BLaER1 treated with 17β-estradiol and CSF1 and Interleukin-3, amounts not matched to agents 10 nM and 100 nM (cell line): ENCODE data around the gene CLRN2.

Source experiments
- H3K27ac ChIP-seq, 11 experiments: shearing (Covaris generic); formaldehyde crosslinking; 2 replicates each; pipeline ENCODE4 v1.8.1; 2022
- H3K27me3 ChIP-seq, 11 experiments: shearing (Covaris generic); formaldehyde crosslinking; 2 replicates each; pipeline ENCODE4 v1.8.1; 2022
- H3K36me3 ChIP-seq, 11 experiments: shearing (Covaris generic); formaldehyde crosslinking; 2 replicates each; pipeline ENCODE4 v1.8.1; 2022
- H3K4me1 ChIP-seq, 10 experiments: shearing (Covaris generic); formaldehyde crosslinking; 2 replicates each; pipeline ENCODE4 v1.8.1; 2022
- H3K4me2 ChIP-seq, 11 experiments: shearing (Covaris generic); formaldehyde crosslinking; 2 replicates each; pipeline ENCODE4 v1.8.1; 2022
- H3K4me3 ChIP-seq, 10 experiments: shearing (Covaris generic); formaldehyde crosslinking; 2 replicates each; pipeline ENCODE4 v1.8.1; 2022
- H3K9ac ChIP-seq, 11 experiments: shearing (Covaris generic); formaldehyde crosslinking; 2 replicates each; pipeline ENCODE4 v1.8.1; 2022
- H3K9me3 ChIP-seq, 11 experiments: shearing (Covaris generic); formaldehyde crosslinking; replicated peaks in 1 of 11; 2 replicates each; pipeline ENCODE4 v1.8.1; 2022
- H4K20me1 ChIP-seq, 11 experiments: shearing (Covaris generic); formaldehyde crosslinking; 2 replicates each; pipeline ENCODE4 v1.8.1; 2022
- Cebpa-rat ChIP-seq, 11 experiments: shearing (Covaris generic); IDR thresholded peaks; 2 replicates each; pipeline ENCODE4 v1.8.1; 2022

The CLRN2 gene, protein sequence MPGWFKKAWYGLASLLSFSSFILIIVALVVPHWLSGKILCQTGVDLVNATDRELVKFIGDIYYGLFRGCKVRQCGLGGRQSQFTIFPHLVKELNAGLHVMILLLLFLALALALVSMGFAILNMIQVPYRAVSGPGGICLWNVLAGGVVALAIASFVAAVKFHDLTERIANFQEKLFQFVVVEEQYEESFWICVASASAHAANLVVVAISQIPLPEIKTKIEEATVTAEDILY

DNA sequence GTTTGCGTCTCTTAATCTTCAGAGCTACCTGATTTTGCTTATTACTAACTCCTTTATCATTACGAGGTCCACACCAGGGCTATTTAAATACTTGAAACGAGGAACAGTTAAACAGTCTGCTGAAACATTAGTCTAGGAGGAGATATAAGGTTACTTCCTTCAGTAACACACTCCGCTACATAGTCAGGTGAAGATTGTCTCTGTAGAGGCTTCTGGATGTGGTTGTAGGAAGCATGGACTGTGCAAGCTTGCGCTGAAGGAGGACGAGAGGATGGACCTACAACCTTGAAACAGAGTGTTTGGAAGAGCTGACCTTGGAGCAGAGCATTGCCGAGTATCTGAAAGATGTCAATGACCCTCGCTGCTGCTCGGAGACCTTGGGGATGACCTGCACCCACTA, at the start of gene CLRN2:
TSS of gene CLRN2 (plus strand) at position 301 of the 400 bp plus-strand sequence. CDS start 102 bp downstream, outside the sequence.
- Histone ChIP-seq H3K27ac (no peak within 1 kb of the TSS), H3K9me3 (no peaks in the 10 kb centered on the region), H3K9ac (no peak within 1 kb of the TSS), H3K36me3 (peaks cover 0 to 1% (median 0%) of the 10 kb centered on the region in 11 experiments; a peak in 1 of 22 replicates), H3K4me3 (no peak within 1 kb of the TSS), H3K4me1 (peaks cover 17 to 27% (median 23%) of the 10 kb centered on the region in 10 experiments), H3K27me3 (no peaks in the 10 kb centered on the region), H4K20me1 (peaks cover 0 to 10% (median 0%) of the 10 kb centered on the region in 11 experiments; a peak in 3 of 22 replicates), H3K4me2 (no peak within 1 kb of the TSS)
- TF ChIP-seq Cebpa-rat (IDR thresholded peaks at IDR 0.05) = no peak

DNA sequence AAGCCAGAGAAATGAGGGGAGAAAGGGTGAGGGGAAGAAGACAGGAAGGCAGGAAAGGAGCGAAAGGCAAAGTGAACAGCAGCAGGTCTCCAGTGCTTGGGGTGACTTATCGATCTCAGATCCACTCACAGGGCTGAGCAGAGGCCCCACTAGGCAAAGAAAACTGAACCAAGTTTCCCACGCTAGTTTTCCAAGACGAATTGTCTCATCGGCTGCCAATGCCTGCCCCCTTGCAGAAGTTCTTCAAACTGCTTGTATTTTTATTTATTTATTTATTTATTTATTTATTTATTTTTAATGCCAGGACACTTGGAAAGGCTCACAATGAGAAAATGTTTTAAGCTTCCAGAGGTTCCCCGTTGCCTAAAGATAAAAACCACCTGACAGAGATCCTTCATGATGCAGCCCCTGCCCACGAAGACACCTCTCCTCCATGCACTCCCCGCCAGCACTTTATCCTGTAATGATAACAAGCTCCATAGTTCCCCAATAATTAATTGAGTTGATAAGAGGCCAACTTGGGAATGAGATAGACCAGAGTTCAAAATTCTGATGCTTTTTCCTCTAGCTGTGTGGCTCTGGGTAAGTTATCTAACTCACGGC, 46.2 kb upstream of the CLRN2 start:
- Histone ChIP-seq H3K36me3 (no peaks in the 10 kb centered on the region; a peak in 1 of 22 replicates), H3K27ac (no peak overlapping the region), H3K27me3 (no peaks in the 10 kb centered on the region), H3K9me3 (no peaks in the 10 kb centered on the region), H3K4me2 (no peak overlapping the region), H4K20me1 (no peaks in the 10 kb centered on the region), H3K9ac (no peak overlapping the region), H3K4me1 (no peaks in the 10 kb centered on the region), H3K4me3 (no peak overlapping the region)
- TF ChIP-seq Cebpa-rat (IDR thresholded peaks at IDR 0.05) = no peak

DNA sequence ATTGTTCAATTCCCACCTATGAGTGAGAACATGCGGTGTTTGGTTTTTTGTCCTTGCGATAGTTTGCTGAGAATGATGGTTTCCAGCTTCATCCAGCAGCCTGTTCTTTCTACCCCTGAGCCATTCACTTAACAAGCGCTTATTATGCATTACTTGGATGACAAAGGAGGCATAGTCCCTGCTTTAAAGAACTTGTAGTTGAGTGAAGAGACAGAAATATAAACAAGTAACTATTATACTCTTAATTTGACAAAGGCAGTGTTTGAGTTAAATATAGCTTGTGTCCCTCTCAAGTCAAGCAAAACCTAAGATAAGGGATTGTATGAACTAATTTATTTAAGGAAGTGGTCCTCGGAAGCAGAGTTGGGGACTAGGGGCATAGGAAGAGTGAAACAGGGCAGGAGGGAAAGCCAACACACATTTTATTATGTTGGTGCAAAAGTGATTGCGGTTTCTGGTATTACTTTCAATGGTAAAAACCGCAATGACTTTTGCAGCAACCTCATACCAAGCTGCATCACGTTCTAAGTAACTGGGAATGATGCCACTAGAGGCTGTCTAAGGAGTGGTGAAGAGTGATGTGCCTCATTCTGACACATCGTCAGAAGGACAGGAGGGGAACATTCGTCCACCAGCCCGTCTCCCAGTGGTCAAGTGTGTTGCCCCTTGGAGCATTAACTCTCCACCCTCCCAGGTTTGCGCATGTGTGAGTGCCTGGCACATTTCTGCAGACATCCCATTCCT, 44.9 kb upstream of the CLRN2 start:
- Histone ChIP-seq H3K4me1 (no peaks in the 10 kb centered on the region), H3K36me3 (no peaks in the 10 kb centered on the region; a peak in 1 of 22 replicates), H3K27ac (no peak overlapping the region), H3K9ac (no peak overlapping the region), H3K27me3 (no peaks in the 10 kb centered on the region), H3K4me2 (no peak overlapping the region), H3K4me3 (no peak overlapping the region), H3K9me3 (no peaks in the 10 kb centered on the region), H4K20me1 (no peaks in the 10 kb centered on the region)
- no peak for TF ChIP-seq Cebpa-rat (IDR thresholded peaks at IDR 0.05)

DNA sequence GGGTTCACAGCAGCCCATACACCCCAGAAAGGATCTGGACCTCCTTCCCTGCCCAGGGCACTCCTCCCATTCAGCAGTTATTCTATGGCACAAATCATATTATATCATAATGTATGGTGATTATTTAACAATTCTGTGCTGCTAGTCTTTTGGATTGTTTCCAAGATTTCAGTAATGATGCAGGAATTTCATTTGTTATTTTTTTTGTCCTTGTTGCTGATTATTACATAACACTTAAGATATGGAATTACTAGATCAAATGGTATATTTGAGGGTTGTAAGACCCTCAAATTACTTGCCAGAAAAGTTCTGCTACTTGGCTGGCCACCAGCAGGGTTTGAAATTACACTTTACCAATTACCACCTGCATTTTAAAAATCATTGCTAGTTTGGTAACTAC, 39.5 kb upstream of the CLRN2 start:
- peak in 3 of 11 experiments; percentile 47 to 71 (median 55); a peak in 5 of 22 replicates for TF ChIP-seq Cebpa-rat (IDR thresholded peaks at IDR 0.05)

DNA sequence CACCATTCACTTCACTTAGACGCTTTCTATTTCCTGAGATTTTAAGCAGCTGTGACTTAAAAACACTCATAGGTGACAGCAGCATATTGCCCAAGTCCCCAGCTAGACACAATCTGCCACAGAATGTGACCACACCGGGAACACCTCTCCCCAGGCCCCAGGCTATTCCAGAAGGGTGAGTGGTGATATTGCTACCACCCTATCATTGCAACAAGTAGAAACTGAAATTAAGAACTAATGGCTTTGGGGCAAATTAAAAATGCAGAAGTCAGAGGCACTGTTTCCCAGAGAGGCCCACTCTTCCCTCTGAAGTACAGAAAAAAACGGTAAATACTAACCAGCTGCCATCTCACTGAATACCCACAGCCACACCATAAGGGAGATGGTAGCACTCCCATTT, 38.1 kb upstream of the CLRN2 start:
- Histone ChIP-seq H3K4me3 (no peak overlapping the region), H3K4me2 (peak overlapping the region in 5 of 11 experiments; percentile 19 to 67 (median 46); a peak in 10 of 22 replicates), H4K20me1 (no peaks in the 10 kb centered on the region), H3K4me1 (peaks cover 0 to 14% (median 7%) of the 10 kb centered on the region in 10 experiments; a peak in 10 of 20 replicates), H3K27me3 (no peaks in the 10 kb centered on the region), H3K27ac (peak overlapping the region in 5 of 11 experiments; percentile 18 to 39 (median 25); a peak in 4 of 22 replicates), H3K36me3 (peaks cover 0 to 16% (median 7%) of the 10 kb centered on the region in 11 experiments; a peak in 11 of 22 replicates), H3K9ac (no peak overlapping the region; a peak in 1 of 22 replicates), H3K9me3 (peaks cover 0 to 8% (median 3%) of the 10 kb centered on the region in 11 experiments; a peak in 6 of 22 replicates)
- no peak for TF ChIP-seq Cebpa-rat (IDR thresholded peaks at IDR 0.05)

More for the DNA sequence above, 39.5 kb upstream of the CLRN2 start:
- H3K4me3 ChIP-seq = no peak overlapping the region
- H3K9me3 ChIP-seq = no peaks in the 10 kb centered on the region
- no peaks in the 10 kb centered on the region for H4K20me1 ChIP-seq
- no peaks in the 10 kb centered on the region for H3K27me3 ChIP-seq
- no peak overlapping the region for H3K4me2 ChIP-seq
- H3K9ac ChIP-seq = no peak overlapping the region
- H3K27ac ChIP-seq = no peak overlapping the region
- peaks cover 0 to 6% (median 0%) of the 10 kb centered on the region in 11 experiments; a peak in 5 of 22 replicates for H3K36me3 ChIP-seq
- H3K4me1 ChIP-seq = peaks cover 0 to 14% (median 7%) of the 10 kb centered on the region in 10 experiments; a peak in 10 of 20 replicates

DNA sequence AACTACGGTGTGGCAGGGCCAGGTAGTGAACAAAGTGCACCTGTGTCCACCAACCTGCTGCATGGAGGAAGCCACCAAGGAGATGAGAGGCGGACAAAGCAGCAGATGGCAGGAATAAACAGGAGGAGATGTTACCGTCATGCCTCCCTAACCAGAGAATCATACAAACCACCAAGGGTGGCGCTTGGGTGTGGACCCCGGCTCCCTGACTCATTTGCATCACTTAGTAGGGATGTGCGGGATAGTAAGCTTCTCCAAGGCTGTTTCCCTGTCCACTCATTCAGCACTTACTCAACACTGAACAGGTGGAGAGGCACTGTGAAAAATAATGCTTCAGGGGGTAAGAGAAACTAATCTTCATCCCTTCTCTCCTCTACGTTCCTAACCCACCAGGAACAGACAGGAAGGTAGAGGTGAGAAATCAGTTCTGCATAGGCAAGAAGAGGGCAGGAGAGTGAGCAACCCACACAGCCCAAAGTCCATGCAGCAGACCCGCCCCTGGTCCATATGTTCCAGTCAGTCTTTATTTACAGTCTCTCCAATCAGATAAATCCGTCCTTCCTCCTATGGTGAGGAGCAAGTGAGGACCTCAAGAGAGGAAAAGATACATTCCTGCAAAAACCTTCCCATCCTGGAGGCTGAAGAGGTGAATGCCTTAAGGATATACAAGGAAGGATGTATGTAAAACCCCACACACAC, 37.0 kb upstream of the CLRN2 start:
- Histone ChIP-seq H3K4me1 (peaks cover 0 to 14% (median 7%) of the 10 kb centered on the region in 10 experiments; a peak in 10 of 20 replicates), H4K20me1 (no peaks in the 10 kb centered on the region), H3K27me3 (no peaks in the 10 kb centered on the region), H3K36me3 (peaks cover 8 to 25% (median 17%) of the 10 kb centered on the region in 11 experiments; a peak in 18 of 22 replicates), H3K9me3 (peaks cover 0 to 14% (median 4%) of the 10 kb centered on the region in 11 experiments; a peak in 6 of 22 replicates), H3K9ac (no peak overlapping the region), H3K4me3 (no peak overlapping the region), H3K27ac (peak overlapping the region in 2 of 11 experiments; percentile 2 to 58; a peak in 1 of 22 replicates), H3K4me2 (peak overlapping the region in 3 of 11 experiments; percentile 37 to 67 (median 46); a peak in 2 of 22 replicates)
- no peak for TF ChIP-seq Cebpa-rat (IDR thresholded peaks at IDR 0.05)

DNA sequence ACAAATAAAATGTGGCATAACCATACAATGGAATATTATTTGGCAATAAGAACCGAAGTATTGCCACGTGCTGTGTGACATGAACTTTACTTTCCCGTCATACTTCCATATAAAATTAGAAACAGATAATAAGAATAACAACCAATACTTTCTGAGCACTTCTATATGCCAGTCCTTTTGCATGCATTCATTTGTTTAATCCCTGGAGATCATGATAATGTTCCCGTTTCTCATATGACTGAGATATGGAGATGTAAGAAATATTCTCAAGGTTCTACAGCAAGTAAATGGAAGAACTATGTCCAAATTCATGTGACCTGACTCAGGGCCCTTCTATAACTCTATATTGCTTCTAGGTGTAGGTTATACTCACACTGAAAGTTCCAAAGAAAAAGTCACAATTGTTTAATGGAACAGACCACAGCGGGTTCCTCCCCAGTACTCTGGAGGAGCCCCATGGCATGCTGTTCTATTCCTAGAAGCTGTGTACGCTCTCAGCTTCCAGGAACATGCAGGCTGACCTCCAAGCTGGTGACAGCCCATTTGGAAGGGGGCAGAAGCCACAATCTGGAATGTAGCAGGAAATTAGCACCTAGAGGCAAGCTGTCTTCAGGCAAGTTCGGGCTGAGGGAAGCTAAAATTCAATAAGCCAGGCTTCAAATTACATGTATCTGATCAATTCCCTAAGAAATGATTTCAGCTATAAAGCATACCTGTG, 34.6 kb upstream of the CLRN2 start:
- H3K4me3 ChIP-seq = no peak overlapping the region
- H3K27ac ChIP-seq = no peak overlapping the region
- TF ChIP-seq Cebpa-rat (IDR thresholded peaks at IDR 0.05) = no peak
- no peaks in the 10 kb centered on the region for H3K27me3 ChIP-seq
- H3K9me3 ChIP-seq = peaks cover 0 to 14% (median 4%) of the 10 kb centered on the region in 11 experiments; a peak in 6 of 22 replicates
- H3K4me1 ChIP-seq = peaks cover 0 to 14% (median 7%) of the 10 kb centered on the region in 10 experiments; a peak in 10 of 20 replicates
- H3K4me2 ChIP-seq = no peak overlapping the region
- peaks cover 24 to 46% (median 36%) of the 10 kb centered on the region in 11 experiments for H3K36me3 ChIP-seq
- no peak overlapping the region for H3K9ac ChIP-seq
- no peaks in the 10 kb centered on the region for H4K20me1 ChIP-seq

DNA sequence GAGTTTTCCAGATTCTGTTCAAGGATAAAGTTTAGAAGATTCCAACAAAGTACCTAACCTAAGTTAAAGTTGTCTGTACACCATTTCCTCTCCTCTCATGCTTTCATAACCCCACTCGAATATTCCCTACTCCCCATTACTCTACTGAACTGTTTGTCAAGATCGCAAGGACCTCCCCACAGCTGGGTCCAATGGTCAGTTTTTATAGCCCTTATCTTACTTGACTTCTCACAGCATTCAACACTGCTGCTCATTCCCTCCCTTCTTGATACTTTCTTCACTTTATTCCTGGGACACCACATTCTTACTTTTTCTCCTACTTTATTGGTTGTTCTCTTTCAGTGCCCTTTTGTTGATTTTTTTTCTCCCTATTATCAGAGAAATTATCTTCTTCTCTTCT, 34.0 kb upstream of the CLRN2 start:
- H3K4me1 ChIP-seq = peaks cover 0 to 14% (median 7%) of the 10 kb centered on the region in 10 experiments; a peak in 10 of 20 replicates
- no peak overlapping the region for H3K4me3 ChIP-seq
- no peaks in the 10 kb centered on the region for H4K20me1 ChIP-seq
- no peak overlapping the region for H3K4me2 ChIP-seq
- no peak for TF ChIP-seq Cebpa-rat (IDR thresholded peaks at IDR 0.05)
- no peaks in the 10 kb centered on the region for H3K27me3 ChIP-seq
- H3K9me3 ChIP-seq = peaks cover 0 to 14% (median 4%) of the 10 kb centered on the region in 11 experiments; a peak in 6 of 22 replicates
- H3K36me3 ChIP-seq = peaks cover 27 to 47% (median 40%) of the 10 kb centered on the region in 11 experiments
- H3K27ac ChIP-seq = no peak overlapping the region
- no peak overlapping the region for H3K9ac ChIP-seq
